Right renal pelvis (tissue), 4 donors: ENCODE data around the gene FBXO3. TPM values are rescaled to one million over a fixed set of nuclear protein-coding genes. Genes with fewer than 3 reads are reported as not detected.
A peak's percentile ranks its signal among the peaks of the same experiment; 100 is the strongest.

Experiments used
- DNase-seq, 4 donors: peaks; one replicate each; pipeline ENCODE4 v3.0.0-alpha.2; 2013; ENCODE audit warnings: low read depth in 4 of 4, low spot score in 3 of 4, missing footprints in 1 of 4
- polyA plus RNA-seq, 4 donors: library from polyadenylated mRNA; unstranded; fragments of 120-200 nt; gene quantifications; one replicate each; pipeline ENCODE4 v1.2.1, GENCODE V29; 2013; ENCODE audit not compliant: insufficient read length in 4 of 4

FBXO3 gene
- polyA plus RNA-seq, 4 donors: 54.2 to 65.9 (median 64.3) TPM

- DNase-seq: no peak
These were observed 67.8 kb downstream of the FBXO3 start for GRCh38 chr11:33706546-33706945.

GRCh38 chr11:33704240-33705002 is 69.9 kb downstream of the FBXO3 start:
- no peak for DNase-seq

DNA sequence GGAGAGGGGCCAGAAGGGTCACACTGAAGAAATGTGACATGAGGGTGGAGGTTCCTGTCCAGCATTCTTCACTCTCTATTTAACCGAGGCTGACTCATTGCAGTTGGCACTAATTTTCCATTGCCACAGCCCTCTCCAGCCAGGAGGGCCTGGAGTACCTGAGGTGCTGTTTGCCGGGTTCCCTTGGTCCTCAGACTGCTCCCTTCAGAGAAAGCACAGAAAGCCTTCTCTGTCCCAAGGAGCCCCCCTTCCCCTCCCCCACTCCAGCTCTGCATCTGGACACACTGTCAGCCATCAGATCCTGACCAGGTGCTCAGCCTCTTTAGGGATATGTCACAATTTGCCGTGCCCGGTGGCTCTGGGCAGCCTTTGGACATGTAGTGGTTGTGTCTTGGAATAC is 70.5 kb downstream of the FBXO3 start:
- no peak for DNase-seq

DNA sequence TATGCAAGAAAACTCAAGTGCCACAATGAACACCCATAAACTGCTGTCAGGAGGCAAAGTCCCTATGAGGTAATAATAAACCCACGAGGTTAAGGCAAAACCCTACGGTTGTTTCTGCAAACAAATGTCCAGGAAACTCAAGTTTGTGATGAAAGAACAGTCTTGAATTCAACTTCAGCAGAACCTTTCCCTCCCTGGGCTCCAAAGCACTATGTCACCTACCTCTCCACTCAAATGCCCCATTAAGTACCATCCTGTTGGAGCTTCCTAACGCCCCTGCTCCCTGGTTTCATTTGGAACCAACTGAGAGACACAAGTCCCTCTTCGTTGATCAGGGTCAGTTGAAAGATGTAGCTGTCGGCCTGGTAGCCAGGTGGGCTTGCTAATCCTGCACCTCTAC is 71.1 kb downstream of the FBXO3 start:
- DNase-seq: no peak

DNA sequence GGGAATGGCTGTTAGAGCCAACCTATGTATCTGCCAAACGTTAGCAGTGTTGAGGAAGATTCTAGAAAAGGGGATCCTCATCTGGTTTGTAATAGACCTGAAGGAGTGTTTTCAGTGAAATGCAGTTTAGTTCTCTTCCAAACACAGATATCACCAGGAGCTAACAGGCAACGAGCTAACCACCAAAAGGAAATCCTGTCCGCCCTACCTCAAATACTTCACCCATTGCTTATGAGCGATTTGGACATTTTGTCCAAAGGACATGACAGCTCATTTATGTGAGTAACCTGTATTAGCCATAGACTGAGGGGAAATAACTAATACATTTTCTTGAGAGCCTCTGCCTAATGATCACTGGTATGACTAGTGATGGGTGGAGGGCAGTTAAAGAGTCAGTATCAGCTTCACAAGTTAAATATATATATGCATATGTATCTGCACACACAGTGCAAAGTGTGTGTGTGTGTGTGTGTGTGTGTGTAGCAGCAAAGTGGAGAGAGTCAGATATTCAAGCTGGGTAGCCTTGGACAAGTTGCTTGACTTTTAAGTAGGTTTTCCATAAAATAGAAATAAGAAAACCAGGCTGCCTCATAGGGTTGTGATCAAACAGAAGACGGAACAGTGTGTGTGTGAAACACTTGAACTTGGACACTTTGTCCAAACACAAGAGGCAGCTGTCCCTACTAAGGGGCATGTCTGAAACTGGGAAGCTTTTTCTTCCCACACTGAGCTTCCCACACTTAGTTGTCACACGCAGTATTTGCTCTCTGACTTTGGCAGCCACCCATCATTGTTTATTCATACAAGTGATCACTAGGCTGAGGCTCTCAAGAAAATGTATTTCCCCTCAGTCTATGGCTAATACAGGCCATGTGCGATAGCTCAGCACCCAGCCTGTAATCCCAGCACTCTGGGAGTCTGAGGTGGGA is 72.8 kb downstream of the FBXO3 start:
- DNase-seq: no peak

- DNase-seq: peak; percentile 92 to 98 (median 92)
These were observed 73.6 kb downstream of the FBXO3 start, which contains the start of gene C11orf91 for GRCh38 chr11:33700502-33701271. Gene C11orf91 (minus strand): TSS chr11:33700826. CDS start chr11:33700740, 86 bp downstream.

- DNase-seq: no peak
These were observed 74.2 kb downstream of the FBXO3 start for GRCh38 chr11:33700063-33700501.

GRCh38 chr11:33699515-33700062 is 74.7 kb downstream of the FBXO3 start:
- no peak for DNase-seq

DNA sequence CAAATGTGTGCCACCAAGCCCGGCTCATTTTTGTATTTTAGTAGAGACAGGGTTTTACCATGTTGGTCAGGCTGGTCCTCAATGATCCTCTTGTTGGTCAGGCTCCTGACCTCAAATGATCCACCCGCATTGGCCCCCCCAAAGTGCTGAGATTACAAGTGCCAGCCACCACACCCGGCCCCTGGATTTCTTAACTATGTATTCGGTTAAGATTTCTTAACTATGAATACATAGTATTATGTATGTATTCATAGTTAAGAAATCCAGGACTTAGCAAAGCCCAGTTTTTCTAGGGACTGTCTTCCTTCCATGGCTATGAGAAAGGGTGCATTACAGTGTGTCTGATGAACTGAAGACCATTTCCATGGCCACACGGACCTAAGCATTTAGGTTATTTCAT is 75.4 kb downstream of the FBXO3 start:
- DNase-seq: no peak

DNA sequence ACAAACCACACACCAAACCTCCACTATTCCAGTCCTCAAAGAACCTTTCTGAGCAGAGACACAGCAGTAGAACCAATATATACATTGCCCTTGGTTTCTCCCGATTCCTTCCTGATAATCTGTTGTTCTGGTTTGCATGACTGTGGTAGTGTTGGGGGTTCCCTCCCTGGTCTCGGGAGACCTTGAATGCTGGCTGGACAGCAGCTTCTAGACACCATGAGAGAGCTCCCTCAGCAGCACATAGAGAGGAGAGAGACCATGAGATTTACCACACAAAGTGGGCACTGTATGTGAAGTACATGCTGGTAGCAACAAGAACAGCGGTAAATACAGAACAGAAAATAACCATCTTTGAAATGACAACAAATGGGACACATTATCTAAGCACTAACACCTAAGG is 76.3 kb downstream of the FBXO3 start:
- DNase-seq: no peak

- no peak for DNase-seq
These were observed 77.2 kb downstream of the FBXO3 start for GRCh38 chr11:33696931-33697638.

DNA sequence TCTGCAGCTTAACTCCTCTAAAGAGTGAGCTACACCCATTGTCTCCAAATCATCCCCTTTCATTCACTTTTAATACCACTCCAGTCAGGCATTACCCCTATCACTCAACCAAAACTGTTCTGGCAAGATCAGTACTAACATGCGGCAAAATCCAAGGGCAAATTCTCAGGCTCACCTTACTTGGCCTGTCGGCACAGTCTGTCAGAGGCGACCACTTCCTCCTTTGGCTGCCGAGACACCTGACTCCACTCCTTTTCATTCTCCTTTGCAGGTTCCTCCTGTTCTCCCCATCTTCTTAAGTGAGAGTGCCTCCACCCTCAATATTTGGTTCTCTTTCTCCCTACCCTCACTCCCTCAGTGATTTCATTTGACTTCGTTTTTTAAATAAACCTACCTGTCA is 77.9 kb downstream of the FBXO3 start:
- no peak for DNase-seq

DNA sequence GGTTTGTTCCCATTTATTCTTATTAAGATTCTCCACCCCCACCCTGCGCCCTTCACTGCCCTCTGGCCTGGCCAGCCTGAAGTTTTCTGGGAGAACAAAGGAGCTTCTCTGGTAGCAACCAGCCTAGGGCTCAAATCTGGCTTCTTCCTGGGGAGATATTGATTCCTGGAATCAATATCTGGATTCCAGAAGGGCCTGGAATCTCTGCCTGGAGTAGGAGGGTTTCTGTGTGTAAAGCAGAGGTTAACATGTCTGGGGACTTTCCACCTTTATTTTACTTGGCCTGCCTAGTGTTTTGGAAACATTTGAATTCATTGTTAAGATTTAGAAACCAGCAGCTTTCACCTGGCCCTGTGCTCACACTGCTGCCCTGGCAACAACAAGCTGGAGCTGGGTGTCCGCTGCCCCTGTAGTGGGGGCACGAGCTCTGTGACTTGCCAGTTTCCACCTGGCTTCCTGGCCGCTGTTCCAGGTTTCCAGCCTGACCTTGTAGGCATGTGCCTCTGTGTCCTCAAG is 79.2 kb downstream of the FBXO3 start:
- no peak for DNase-seq

DNA sequence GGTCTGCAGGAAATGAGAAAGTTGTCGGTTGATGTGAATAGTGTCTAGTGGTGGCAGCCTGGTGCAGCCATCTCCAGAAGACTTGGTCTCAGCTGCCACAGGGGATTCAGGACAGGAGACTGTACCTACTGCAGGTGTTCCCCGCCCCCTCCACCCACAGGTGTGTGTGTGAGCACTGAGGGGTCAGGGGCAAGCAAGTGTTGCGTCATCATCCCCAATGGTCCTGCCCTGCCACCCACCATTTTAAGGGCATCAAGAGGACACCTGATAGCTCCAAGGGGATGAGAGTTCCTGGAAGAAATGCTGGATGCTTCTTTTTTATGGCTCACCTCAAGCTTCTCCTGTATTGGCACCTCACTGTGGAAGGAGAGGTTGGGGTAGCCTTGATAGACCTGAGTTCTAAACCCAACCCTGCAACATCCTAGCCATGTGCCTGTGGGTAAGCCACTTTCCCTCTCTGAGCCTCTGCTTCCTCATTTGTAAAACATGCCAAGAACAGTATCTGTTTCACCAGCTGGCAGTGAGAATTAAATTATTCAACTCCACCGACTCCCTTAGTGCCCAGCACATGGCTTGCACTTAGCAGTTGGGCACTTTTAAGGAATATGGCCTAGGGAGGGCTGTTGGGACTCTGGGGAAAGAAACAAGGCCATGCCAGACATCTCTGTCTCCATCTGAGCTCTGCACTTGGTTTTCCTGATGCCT is 79.8 kb downstream of the FBXO3 start:
- no peak for DNase-seq

DNA sequence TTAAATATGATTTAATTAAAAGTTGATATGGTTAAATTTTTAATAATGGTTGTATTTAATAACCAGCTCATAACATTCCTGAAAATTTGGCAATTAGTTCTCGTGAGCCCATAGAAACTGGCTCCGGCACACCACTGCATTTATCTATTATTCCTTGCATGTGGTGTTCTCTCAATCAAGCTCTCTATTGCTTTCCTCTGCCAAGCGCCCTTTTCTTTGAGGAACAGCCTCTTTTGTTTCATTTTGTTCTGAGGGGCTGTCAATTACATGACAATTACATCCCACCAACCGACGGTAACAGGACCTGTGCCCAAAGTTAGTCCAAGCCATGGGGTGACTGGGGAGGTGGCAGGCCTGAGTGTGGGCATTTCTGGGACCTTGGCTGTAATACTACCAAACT is 81.8 kb downstream of the FBXO3 start:
- DNase-seq: no peak

DNA sequence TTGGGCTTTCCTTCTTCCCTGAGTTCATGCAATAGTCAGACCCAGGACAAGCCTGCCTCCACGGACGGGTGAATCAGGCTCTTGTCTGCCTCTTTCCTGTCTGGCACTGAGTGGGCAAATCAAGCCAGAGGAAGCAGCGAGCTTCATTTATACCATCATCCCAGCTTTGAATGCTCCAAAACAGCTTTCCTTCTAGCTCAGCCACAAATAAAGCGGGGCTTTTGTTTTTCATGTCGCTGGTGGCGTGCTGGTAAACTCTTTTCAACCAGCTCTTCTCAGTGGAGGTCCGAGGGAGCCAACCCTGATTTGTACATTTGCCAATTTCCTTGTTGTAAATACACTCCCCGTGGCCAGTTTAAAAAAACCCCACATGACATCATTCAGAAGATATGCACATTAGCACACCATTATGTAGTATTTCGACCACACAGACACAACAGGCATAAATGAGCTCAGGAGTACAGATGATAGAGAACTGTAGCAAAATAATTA is 82.3 kb downstream of the FBXO3 start:
- no peak for DNase-seq

DNA sequence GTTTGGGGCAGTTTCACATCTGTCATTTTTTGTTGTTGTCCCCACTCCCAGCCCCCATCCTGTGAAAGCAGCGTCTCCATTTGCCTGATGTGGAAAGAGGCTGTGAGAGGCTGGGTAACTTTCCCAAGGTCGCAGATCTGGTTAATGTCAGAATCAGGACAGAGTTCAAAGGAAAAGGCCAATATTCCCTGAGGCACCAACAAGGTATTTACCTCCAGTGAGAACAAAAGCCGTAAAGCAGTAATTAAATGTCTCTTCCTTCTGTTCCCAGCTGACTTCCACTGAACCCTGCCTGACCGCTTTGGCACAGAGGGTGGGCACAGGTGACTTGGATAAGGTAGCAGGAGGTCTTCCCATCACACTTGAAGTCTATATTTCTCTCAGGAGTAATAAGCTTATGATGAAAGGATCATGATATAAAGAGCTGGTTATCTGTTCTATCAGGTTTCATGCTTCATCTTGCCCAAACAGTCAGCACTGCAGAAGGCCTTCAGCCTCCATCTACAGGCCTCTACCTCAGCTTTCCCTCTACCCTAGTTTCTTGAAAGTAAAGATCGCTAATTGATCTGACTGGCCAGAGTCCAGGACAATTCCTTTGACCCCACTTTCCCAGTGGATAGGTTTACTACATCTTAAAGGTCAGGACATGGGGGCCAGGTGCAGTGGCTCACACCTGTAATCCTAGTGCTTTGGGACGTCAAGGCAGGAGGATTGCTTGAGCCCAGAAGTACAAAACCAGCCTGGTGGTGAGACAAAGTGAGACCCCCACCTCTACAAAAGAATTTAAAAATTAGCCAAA is 83.1 kb downstream of the FBXO3 start:
- DNase-seq: no peak
